H9 (cell line): ENCODE measurements around the gene ATP6V1G2. TPM values are rescaled to one million over a fixed set of nuclear protein-coding genes. Genes with fewer than 3 reads are reported as not detected.
A peak's percentile ranks its signal among the peaks of the same experiment; 100 is the strongest.

Experiments
- DNase-seq: peaks from one replicate; pipeline ENCODE4 v3.0.0-alpha.2; 2017
- H2AFZ ChIP-seq: one replicate; pipeline ENCODE4 v1.6.1; 2013; ENCODE audit warnings: mild to moderate bottlenecking, low read length, control low read depth, moderate library complexity
- H2AK5ac ChIP-seq: 2 replicates; pipeline ENCODE4 v1.6.1; 2013; ENCODE audit warnings: low read length, control low read depth, mixed read lengths; ENCODE audit not compliant: insufficient read length
- H2BK120ac ChIP-seq: one replicate; pipeline ENCODE4 v1.6.1; 2013; ENCODE audit warnings: low read depth, mild to moderate bottlenecking, low read length, control low read depth, inconsistent platforms; ENCODE audit not compliant: poor library complexity, severe bottlenecking
- H2BK12ac ChIP-seq: 2 replicates; pipeline ENCODE4 v1.6.1; 2013; ENCODE audit warnings: low read length, control low read depth, mixed read lengths, low read depth; ENCODE audit not compliant: insufficient read length
- H2BK15ac ChIP-seq: 2 replicates; pipeline ENCODE4 v1.6.1; 2013; ENCODE audit warnings: low read depth, low read length, control low read depth
- H2BK20ac ChIP-seq: one replicate; pipeline ENCODE4 v1.6.1; 2013; ENCODE audit warnings: low read depth, mild to moderate bottlenecking, low read length, control low read depth, inconsistent platforms; ENCODE audit not compliant: poor library complexity, severe bottlenecking
- H2BK5ac ChIP-seq: 2 replicates; pipeline ENCODE4 v1.6.1; 2013; ENCODE audit warnings: low read length, control low read depth, mixed read lengths; ENCODE audit not compliant: insufficient read length
- H3K14ac ChIP-seq: 2 replicates; pipeline ENCODE4 v1.6.1; 2013; ENCODE audit warnings: low read length, control low read depth; ENCODE audit not compliant: insufficient read depth
- H3K18ac ChIP-seq: 2 replicates; pipeline ENCODE4 v1.6.1; 2013; ENCODE audit warnings: low read depth, mild to moderate bottlenecking, mixed read lengths, low read length, control low read depth; ENCODE audit not compliant: insufficient read length
- H3K23ac ChIP-seq: 2 replicates; pipeline ENCODE4 v1.6.1; 2013; ENCODE audit warnings: low read length, control low read depth, mixed read lengths, low read depth; ENCODE audit not compliant: insufficient read length
- H3K23me2 ChIP-seq: 2 replicates; pipeline ENCODE4 v1.6.1; 2013; ENCODE audit warnings: low read depth, mild to moderate bottlenecking, mixed read lengths, low read length, control low read depth; ENCODE audit not compliant: insufficient read length, poor library complexity, severe bottlenecking
- H3K27ac ChIP-seq: 2 replicates; pipeline ENCODE4 v1.5.1; 2013; ENCODE audit warnings: low read length, control low read depth, mixed read lengths, low read depth; ENCODE audit not compliant: insufficient read length
- H3K27me3 ChIP-seq: 2 replicates; pipeline ENCODE4 v1.6.1; 2013; ENCODE audit warnings: low read length, control low read depth, inconsistent platforms; ENCODE audit not compliant: insufficient read depth
- H3K4ac ChIP-seq: 2 replicates; pipeline ENCODE4 v1.6.1; 2013; ENCODE audit warnings: low read depth, mild to moderate bottlenecking, control low read depth, inconsistent platforms, low read length, moderate library complexity
- H3K4me1 ChIP-seq: 2 replicates; pipeline ENCODE4 v1.6.1; 2013; ENCODE audit warnings: low read length, control low read depth, inconsistent platforms; ENCODE audit not compliant: insufficient read depth
- H3K4me2 ChIP-seq: 2 replicates; pipeline ENCODE4 v1.6.1; 2013; ENCODE audit warnings: low read length, control low read depth, mixed read lengths; ENCODE audit not compliant: insufficient read length, insufficient read depth
- H3K56ac ChIP-seq: 2 replicates; pipeline ENCODE4 v1.6.1; 2013; ENCODE audit warnings: low read depth, mild to moderate bottlenecking, mixed read lengths, low read length, control low read depth; ENCODE audit not compliant: insufficient read length
- H3K79me1 ChIP-seq: 2 replicates; pipeline ENCODE4 v1.6.1; 2013; ENCODE audit warnings: low read depth, mild to moderate bottlenecking, moderate library complexity, low read length, control low read depth, inconsistent platforms; ENCODE audit not compliant: insufficient read depth, poor library complexity, severe bottlenecking
- H3K79me2 ChIP-seq: 2 replicates; pipeline ENCODE4 v1.6.1; 2013; ENCODE audit warnings: low read length, control low read depth, inconsistent platforms; ENCODE audit not compliant: insufficient read depth
- H3K9ac ChIP-seq: 2 replicates; pipeline ENCODE4 v1.6.1; 2013; ENCODE audit warnings: low read length, control low read depth, mixed read lengths; ENCODE audit not compliant: insufficient read length; ENCODE audit errors: extremely low read depth
- H3K9me3 ChIP-seq: one replicate; pipeline ENCODE4 v1.6.1; 2013; ENCODE audit warnings: low read depth, low read length, inconsistent platforms; ENCODE audit not compliant: control insufficient read depth
- H3T11ph ChIP-seq: one replicate; pipeline ENCODE4 v1.6.1; 2013; ENCODE audit warnings: mild to moderate bottlenecking, low read length, control low read depth, inconsistent platforms
- H4K20me1 ChIP-seq: one replicate; pipeline ENCODE4 v1.6.1; 2013; ENCODE audit not compliant: control insufficient read depth, insufficient read length, insufficient read depth
- H4K5ac ChIP-seq: 2 replicates; pipeline ENCODE4 v1.6.1; 2013; ENCODE audit warnings: low read depth, mild to moderate bottlenecking, mixed read lengths, low read length, control low read depth; ENCODE audit not compliant: insufficient read length
- H4K8ac ChIP-seq: replicated peaks from 2 replicates; pipeline ENCODE4 v1.6.1; 2013; ENCODE audit warnings: low read length, control low read depth, mixed read lengths, low read depth; ENCODE audit not compliant: insufficient read length
- H4K91ac ChIP-seq: 2 replicates; pipeline ENCODE4 v1.6.1; 2013; ENCODE audit warnings: low read depth, mild to moderate bottlenecking, moderate library complexity, mixed read lengths, low read length, control low read depth; ENCODE audit not compliant: insufficient read length
- H3K27ac Mint-ChIP-seq, 3 experiments: 2 replicates in 2 of 3; 3 replicates in 1 of 3; pipeline ENCODE4 v1.8.0; 2020 to 2021; ENCODE audit warnings: mixed read lengths in 3 of 3, mild to moderate bottlenecking in 1 of 3, moderate library complexity in 1 of 3
- H3K27me3 Mint-ChIP-seq: 2 replicates; pipeline ENCODE4 v1.8.0; 2021; ENCODE audit warnings: low read depth, mild to moderate bottlenecking, moderate library complexity, mixed read lengths
- H3K36me3 Mint-ChIP-seq, 3 experiments: 2 replicates in 2 of 3; 3 replicates in 1 of 3; pipeline ENCODE4 v1.8.0; 2020 to 2021; ENCODE audit warnings: low read depth in 3 of 3, mixed read lengths in 3 of 3; ENCODE audit not compliant: insufficient read depth in 1 of 3
- H3K4me1 Mint-ChIP-seq, 2 experiments: 2 replicates each; pipeline ENCODE4 v1.8.0; 2020; ENCODE audit warnings: mixed read lengths in 2 of 2
- H3K4me3 Mint-ChIP-seq, 2 experiments: 2 replicates in 1 of 2; 3 replicates in 1 of 2; pipeline ENCODE4 v1.8.0; 2020 to 2021; ENCODE audit warnings: mild to moderate bottlenecking in 2 of 2, mixed read lengths in 2 of 2, moderate library complexity in 1 of 2
- H3K9me3 Mint-ChIP-seq, 2 experiments: 2 replicates in 1 of 2; 3 replicates in 1 of 2; pipeline ENCODE4 v1.8.0; 2020; ENCODE audit warnings: mild to moderate bottlenecking in 2 of 2, mixed read lengths in 2 of 2, moderate library complexity in 1 of 2
- WGBS: extraction: QIAGEN DNeasy Blood & Tissue Kit; methylation state at CpG from one replicate; pipeline ENCODE4 v1.1.7; 2013; ENCODE audit warnings: missing lambda C conversion rate, low lambda C conversion rate, mixed read lengths; ENCODE audit not compliant: insufficient read length; ENCODE audit errors: extremely low coverage; 5-methylcytosine and 5-hydroxymethylcytosine counted together
- total RNA-seq: library from RNA; stranded (reverse); gene quantifications from 2 replicates; pipeline ENCODE4 v1.2.1, GENCODE V29; 2021
- TF ChIP-seq, protein P1 (sequence below): fragments of 200-600 bp; sonication (generic); conservative IDR thresholded peaks from 3 replicates; pipeline ENCODE4 v1.8.0; 2021; ENCODE audit warnings: antibody characterized with exemption, mild to moderate bottlenecking

Gene ATP6V1G2
- total RNA-seq, 1 experiment from 2014 or later: 3.8 TPM

DNA sequence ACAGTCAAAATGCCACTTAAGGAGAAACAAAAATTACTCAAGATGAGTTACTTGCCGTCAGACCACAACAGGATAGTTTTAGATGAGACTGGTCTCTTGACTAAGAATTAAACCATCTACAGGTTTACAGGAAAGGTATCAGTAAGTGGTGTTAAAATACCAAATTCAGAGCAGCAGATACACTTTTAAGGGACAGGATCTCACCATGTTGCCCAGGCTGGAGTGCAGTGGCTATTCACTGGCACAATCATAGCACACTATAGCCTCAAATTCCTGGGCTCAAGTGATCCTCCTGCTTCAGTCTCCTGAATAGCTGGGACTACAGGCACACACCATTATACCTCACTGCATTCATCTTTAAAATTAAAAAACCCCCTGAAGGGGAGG lies 13.0 kb downstream of the ATP6V1G2 start:
- Histone ChIP-seq H3K14ac (no peak overlapping the region), H3K4me1 (no peaks in the 10 kb centered on the region; the same call in 1 of the 2 replicates), H3K4ac (no peak overlapping the region), H4K91ac (no peak overlapping the region), H3K9ac (no peak overlapping the region), H3K79me2 (peaks cover 2% of the 10 kb centered on the region; the same call in 1 of the 2 replicates), H2BK15ac (no peak overlapping the region), H3K23ac (no peak overlapping the region), H4K5ac (no peak overlapping the region), H3K79me1 (peaks cover 11% of the 10 kb centered on the region), H3T11ph (no peak overlapping the region), H2BK20ac (no peak overlapping the region), H4K8ac (no peak overlapping the region), H3K27me3 (no peaks in the 10 kb centered on the region), H2BK120ac (no peak overlapping the region), H4K20me1 (peaks cover 4% of the 10 kb centered on the region), H2BK5ac (no peak overlapping the region), H2BK12ac (no peak overlapping the region), H3K18ac (no peak overlapping the region), H2AK5ac (no peak overlapping the region), H2AFZ (no peak overlapping the region), H3K4me2 (no peak overlapping the region), H3K27ac (no peak overlapping the region), H3K56ac (no peak overlapping the region), H3K23me2 (no peaks in the 10 kb centered on the region), H3K9me3 (no peaks in the 10 kb centered on the region)
- Mint-ChIP-seq H3K4me1 (peaks cover 28 to 39% of the 10 kb centered on the region in 2 experiments), H3K9me3 (no peaks in the 10 kb centered on the region), H3K27ac (peak overlapping the region in 2 of 3 experiments; percentile 38 to 40; a peak in 2 of 7 replicates), H3K36me3 (peaks cover 75 to 90% (median 85%) of the 10 kb centered on the region in 3 experiments), H3K27me3 (no peaks in the 10 kb centered on the region), H3K4me3 (no peak overlapping the region)
- TF ChIP-seq, protein P1, sequence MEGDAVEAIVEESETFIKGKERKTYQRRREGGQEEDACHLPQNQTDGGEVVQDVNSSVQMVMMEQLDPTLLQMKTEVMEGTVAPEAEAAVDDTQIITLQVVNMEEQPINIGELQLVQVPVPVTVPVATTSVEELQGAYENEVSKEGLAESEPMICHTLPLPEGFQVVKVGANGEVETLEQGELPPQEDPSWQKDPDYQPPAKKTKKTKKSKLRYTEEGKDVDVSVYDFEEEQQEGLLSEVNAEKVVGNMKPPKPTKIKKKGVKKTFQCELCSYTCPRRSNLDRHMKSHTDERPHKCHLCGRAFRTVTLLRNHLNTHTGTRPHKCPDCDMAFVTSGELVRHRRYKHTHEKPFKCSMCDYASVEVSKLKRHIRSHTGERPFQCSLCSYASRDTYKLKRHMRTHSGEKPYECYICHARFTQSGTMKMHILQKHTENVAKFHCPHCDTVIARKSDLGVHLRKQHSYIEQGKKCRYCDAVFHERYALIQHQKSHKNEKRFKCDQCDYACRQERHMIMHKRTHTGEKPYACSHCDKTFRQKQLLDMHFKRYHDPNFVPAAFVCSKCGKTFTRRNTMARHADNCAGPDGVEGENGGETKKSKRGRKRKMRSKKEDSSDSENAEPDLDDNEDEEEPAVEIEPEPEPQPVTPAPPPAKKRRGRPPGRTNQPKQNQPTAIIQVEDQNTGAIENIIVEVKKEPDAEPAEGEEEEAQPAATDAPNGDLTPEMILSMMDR: no peak
- no CpG with 5 or more reads among the region's 1 CpG for WGBS
- no peak for DNase-seq
